GM23338 (cell line): ENCODE measurements around the gene GIMAP2. TPM values are rescaled to one million over a fixed set of nuclear protein-coding genes. Genes with fewer than 3 reads are reported as not detected.

ENCODE experiments used
- ATAC-seq: fragments of 200-7000 bp; cut with Tn5 transposase; 3 replicates; pipeline ENCODE4 v1.9.1; 2020
- DNase-seq: peaks from one replicate; pipeline ENCODE4 v3.0.0-alpha.2; 2015; ENCODE audit warnings: low spot score
- H2AFZ ChIP-seq: fragments of 200-600 bp; sonication (generic); 2 replicates; pipeline ENCODE4 v1.8.0; 2016; ENCODE audit warnings: antibody characterized with exemption, mild to moderate bottlenecking, moderate library complexity
- H3F3A ChIP-seq: fragments of 200-600 bp; sonication (generic); replicated peaks from 2 replicates; pipeline ENCODE4 v1.8.0; 2017; ENCODE audit warnings: antibody characterized with exemption, mixed run types, low read depth
- H3K27ac ChIP-seq: fragments of 200-600 bp; sonication (generic); 2 replicates; pipeline ENCODE4 v1.6.1; 2016; ENCODE audit warnings: low read depth
- H3K27me3 ChIP-seq: fragments of 200-600 bp; sonication (generic); 2 replicates; pipeline ENCODE4 v1.8.0; 2016; ENCODE audit warnings: mild to moderate bottlenecking, mixed run types, moderate library complexity; ENCODE audit not compliant: insufficient read depth
- H3K36me3 ChIP-seq: fragments of 200-600 bp; sonication (generic); 2 replicates; pipeline ENCODE4 v1.8.0; 2016; ENCODE audit warnings: mild to moderate bottlenecking; ENCODE audit not compliant: insufficient read depth
- H3K4me1 ChIP-seq: fragments of 200-600 bp; sonication (generic); 2 replicates; pipeline ENCODE4 v1.8.0; 2016; ENCODE audit warnings: mild to moderate bottlenecking, moderate library complexity; ENCODE audit not compliant: insufficient read depth
- H3K4me2 ChIP-seq: fragments of 200-600 bp; sonication (generic); 2 replicates; pipeline ENCODE4 v1.7.1; 2017; ENCODE audit warnings: mixed run types
- H3K4me3 ChIP-seq: fragments of 200-600 bp; sonication (generic); 2 replicates; pipeline ENCODE4 v1.6.1; 2016; ENCODE audit warnings: mixed run types
- H3K79me2 ChIP-seq: fragments of 200-600 bp; sonication (generic); replicated peaks from 2 replicates; pipeline ENCODE4 v1.8.0; 2017; ENCODE audit warnings: mild to moderate bottlenecking; ENCODE audit not compliant: insufficient read depth
- H3K9me2 ChIP-seq: fragments of 200-600 bp; sonication (generic); 2 replicates; pipeline ENCODE4 v1.8.0; 2017; ENCODE audit not compliant: insufficient read depth
- H4K20me1 ChIP-seq: fragments of 200-600 bp; sonication (generic); replicated peaks from 2 replicates; pipeline ENCODE4 v1.8.0; 2017; ENCODE audit warnings: mild to moderate bottlenecking; ENCODE audit not compliant: insufficient read depth
- H3K27ac Mint-ChIP-seq: 2 replicates; pipeline ENCODE4 v1.8.0; 2020; ENCODE audit warnings: inconsistent platforms, mild to moderate bottlenecking, moderate library complexity, mixed read lengths
- H3K27me3 Mint-ChIP-seq: 3 replicates; pipeline ENCODE4 v1.8.0; 2022; ENCODE audit warnings: low read depth, mild to moderate bottlenecking, moderate library complexity, mixed read lengths, inconsistent platforms; ENCODE audit not compliant: insufficient read depth, poor library complexity
- H3K36me3 Mint-ChIP-seq: 3 replicates; pipeline ENCODE4 v1.8.0; 2021; ENCODE audit warnings: low read depth, mild to moderate bottlenecking, inconsistent platforms, moderate library complexity, mixed read lengths
- H3K4me1 Mint-ChIP-seq: 3 replicates; pipeline ENCODE4 v1.8.0; 2020; ENCODE audit warnings: mild to moderate bottlenecking, inconsistent platforms, mixed read lengths
- H3K4me3 Mint-ChIP-seq: 3 replicates; pipeline ENCODE4 v1.8.0; 2021; ENCODE audit warnings: moderate library complexity, mild to moderate bottlenecking, inconsistent platforms, mixed read lengths
- H3K9me3 Mint-ChIP-seq: 3 replicates; pipeline ENCODE4 v1.8.0; 2020; ENCODE audit warnings: moderate library complexity, mild to moderate bottlenecking, inconsistent platforms, mixed read lengths
- CREB1 ChIP-seq: fragments of 250-450 bp; sonication (Bioruptor Pico); IDR thresholded peaks from 2 replicates; pipeline ENCODE4 v1.5.0; 2020; ENCODE audit warnings: low read depth, mild to moderate bottlenecking, moderate library complexity
- CTCF ChIP-seq, 2 experiments: fragments of 200-600 bp in 1 of 2; sonication (generic) in 1 of 2; conservative IDR thresholded peaks; 2 replicates each; pipeline versions ENCODE4 v1.5.1 to v1.6.1; 2016 to 2017; ENCODE audit warnings: antibody characterized with exemption in 2 of 2, low read depth in 2 of 2, mild to moderate bottlenecking in 2 of 2, moderate library complexity in 1 of 2
- ETS1 ChIP-seq: IDR thresholded peaks from 2 replicates; pipeline ENCODE4 v1.6.1; 2016; ENCODE audit warnings: antibody characterized with exemption
- EZH2 ChIP-seq: fragments of 200-600 bp; sonication (generic); IDR thresholded peaks from one replicate; pipeline ENCODE4 v1.8.0; 2017; ENCODE audit warnings: antibody characterized with exemption, mild to moderate bottlenecking, low read depth; ENCODE audit not compliant: unreplicated experiment
- EZH2phosphoT487 ChIP-seq: fragments of 200-600 bp; sonication (generic); IDR thresholded peaks from one replicate; pipeline ENCODE4 v1.8.1; 2018; ENCODE audit warnings: antibody characterized with exemption; ENCODE audit not compliant: unreplicated experiment
- JUNB ChIP-seq: IDR thresholded peaks from one replicate; pipeline ENCODE4 v1.6.1; 2016; ENCODE audit warnings: antibody characterized with exemption; ENCODE audit not compliant: unreplicated experiment
- NANOG ChIP-seq: IDR thresholded peaks from 2 replicates; pipeline ENCODE4 v1.6.1; 2016; ENCODE audit warnings: antibody characterized with exemption, borderline replicate concordance
- POLR2AphosphoS5 ChIP-seq: IDR thresholded peaks from 2 replicates; pipeline ENCODE4 v1.6.1; 2016; ENCODE audit warnings: antibody characterized with exemption, low read depth
- REST ChIP-seq: IDR thresholded peaks from one replicate; pipeline ENCODE4 v1.6.1; 2018; ENCODE audit warnings: antibody characterized with exemption; ENCODE audit not compliant: unreplicated experiment
- STAT1 ChIP-seq: IDR thresholded peaks from one replicate; pipeline ENCODE4 v1.6.1; 2016; ENCODE audit warnings: antibody characterized with exemption; ENCODE audit not compliant: unreplicated experiment
- ZNF114 ChIP-seq: fragments of 250-450 bp; sonication (Bioruptor Pico); IDR thresholded peaks from 2 replicates; pipeline ENCODE4 v1.5.0; 2020; ENCODE audit warnings: mild to moderate bottlenecking, moderate library complexity
- ZNF331 ChIP-seq: fragments of 250-450 bp; sonication (Bioruptor Pico); IDR thresholded peaks from 2 replicates; pipeline ENCODE4 v1.5.0; 2020; ENCODE audit warnings: low read depth, mild to moderate bottlenecking, moderate library complexity
- ZNF462 ChIP-seq: fragments of 250-450 bp; sonication (Bioruptor Pico); IDR thresholded peaks from 2 replicates; pipeline ENCODE4 v1.5.0; 2020; ENCODE audit warnings: mild to moderate bottlenecking, moderate library complexity
- polyA plus RNA-seq: library from polyadenylated mRNA; unstranded; fragments of >200 nt; fragmentation: Nextera tagmentation; extraction: Ambion mirVana; gene quantifications from 2 replicates; pipeline ENCODE4 v1.2.1, GENCODE V29; 2016
- total RNA-seq: library from RNA; depleted of rRNA; stranded (reverse); fragments of >200 nt; shearing (Covaris generic); gene quantifications from 2 replicates; pipeline ENCODE4 v1.2.3, GENCODE V29; 2014

The GIMAP2 gene
- total and polyA plus RNA-seq, 2 experiments from 2014 or later, result not detected

- H3K27me3 ChIP-seq, result peaks cover 12% of the 10 kb centered on the region; the same call in 1 of the 2 replicates
Observed at GRCh38 chr7:150716368-150716767, 30.9 kb downstream of the GIMAP2 start, which contains the start of gene GIMAP1. GIMAP1 (plus strand) TSS chr7:150716613; CDS start chr7:150719048, 2,435 bp downstream.

More at GRCh38 chr7:150716368-150716767, 30.9 kb downstream of the GIMAP2 start, which contains the start of gene GIMAP1:
- no peak for ATAC-seq
- H3K36me3 Mint-ChIP-seq, result no peaks in the 10 kb centered on the region
- Histone ChIP-seq H3K79me2 (no peaks in the 10 kb centered on the region), H3K9me2 (no peaks in the 10 kb centered on the region), H3K4me3 (no peak within 1 kb of the TSS), H3K27ac (no peak within 1 kb of the TSS), H3K36me3 (no peaks in the 10 kb centered on the region), H3K4me2 (no peak within 1 kb of the TSS), H3K4me1 (no peaks in the 10 kb centered on the region), H2AFZ (no peak within 1 kb of the TSS), H4K20me1 (no peaks in the 10 kb centered on the region), H3F3A (no peaks in the 10 kb centered on the region)
- peaks cover 14% of the 10 kb centered on the region for H3K9me3 Mint-ChIP-seq
- peaks cover 13% of the 10 kb centered on the region for H3K27me3 Mint-ChIP-seq
- no peak within 1 kb of the TSS for H3K27ac Mint-ChIP-seq
- no peak within 1 kb of the TSS for H3K4me3 Mint-ChIP-seq
- no peaks in the 10 kb centered on the region for H3K4me1 Mint-ChIP-seq
- DNase-seq, result no peak
- TF ChIP-seq ETS1 (no peak), REST (no peak), CREB1 (CRISPR knock-in tag) (no peak), STAT1 (no peak), JUNB (no peak), EZH2phosphoT487 (no peak), ZNF331 (CRISPR knock-in tag) (no peak), ZNF462 (CRISPR knock-in tag) (no peak), ZNF114 (CRISPR knock-in tag) (no peak), CTCF (conservative IDR thresholded peaks at IDR 0.05; ENCODE audit: low read depth in 2 of 2) (no peak), EZH2 (no peak), POLR2AphosphoS5 (no peak), NANOG (no peak)
